Heart left ventricle (tissue), 16 donors: Measurements from ENCODE around the gene PALS1. TPM values are rescaled to one million over a fixed set of nuclear protein-coding genes. Genes with fewer than 3 reads are reported as not detected.

Source experiments
- ATAC-seq, 4 donors: fragments of 200-7000 bp; cut with Tn5 transposase; one replicate each; pipeline ENCODE4 v1.9.1; 2020 to 2022; ENCODE audit warnings: moderate library complexity in 4 of 4, mild to moderate bottlenecking in 3 of 4, moderate number of reproducible peaks in 1 of 4
- DNase-seq, 5 donors: peaks; one replicate each; pipeline ENCODE4 v3.0.0-alpha.2; 2020
- H3K27ac ChIP-seq, 12 donors: fragments of 200-600 bp; sonication (generic) in 4 of 12; one replicate each; pipeline versions ENCODE4 v1.5.0 to v1.8.0; 2016 to 2022; ENCODE audit warnings: mild to moderate bottlenecking in 2 of 12
- H3K27me3 ChIP-seq, 9 donors: fragments of 200-600 bp; sonication (generic) in 2 of 9; one replicate each; pipeline versions ENCODE4 v1.5.1 to v1.8.0; 2016 to 2022; ENCODE audit warnings: mild to moderate bottlenecking in 3 of 9
- H3K36me3 ChIP-seq, 9 donors: fragments of 200-600 bp; sonication (generic) in 2 of 9; one replicate each; pipeline versions ENCODE4 v1.5.0 to v1.8.0; 2018 to 2022; ENCODE audit warnings: mild to moderate bottlenecking in 2 of 9
- H3K4me1 ChIP-seq, 12 donors: fragments of 200-600 bp; sonication (generic) in 4 of 12; one replicate each; pipeline versions ENCODE4 v1.5.0 to v1.8.0; 2016 to 2022; ENCODE audit warnings: mild to moderate bottlenecking in 3 of 12
- H3K4me3 ChIP-seq, 12 donors: fragments of 200-600 bp; sonication (generic) in 4 of 12; one replicate each; pipeline versions ENCODE4 v1.5.0 to v1.8.0; 2017 to 2022; ENCODE audit warnings: mild to moderate bottlenecking in 9 of 12, moderate library complexity in 4 of 12
- H3K9me3 ChIP-seq, 12 donors: fragments of 200-600 bp; sonication (generic) in 4 of 12; one replicate each; pipeline versions ENCODE4 v1.5.0 to v1.8.0; 2016 to 2022; ENCODE audit warnings: mild to moderate bottlenecking in 1 of 12
- CTCF ChIP-seq, 12 donors: fragments of 200-600 bp; sonication (generic) in 4 of 12; IDR thresholded peaks; one replicate each; pipeline versions ENCODE4 v1.5.0 to v1.8.0; 2018 to 2022; ENCODE audit warnings: antibody characterized with exemption in 12 of 12, mild to moderate bottlenecking in 5 of 12
- POLR2A ChIP-seq, 2 donors: fragments of 450-650 bp; IDR thresholded peaks; one replicate each; pipeline ENCODE4 v1.6.1; 2017; ENCODE audit warnings: antibody characterized with exemption in 2 of 2, mild to moderate bottlenecking in 2 of 2, moderate library complexity in 2 of 2
- WGBS, 4 donors: extraction: QIAGEN DNeasy Blood & Tissue Kit in 2 of 4; methylation state at CpG; one replicate each; pipeline versions ENCODE4 v1.1.5 to v1.1.7; 2013 to 2018; 5-methylcytosine and 5-hydroxymethylcytosine counted together
- intact Hi-C, 10 donors: fragments of 100-400 bp; cut with DNase I; formaldehyde crosslinking; loops; one replicate each; pipeline versions ENCODE4 v1.11.1 to v1.14.2; 2022
- polyA plus RNA-seq, 2 donors: library from polyadenylated mRNA; stranded (reverse); fragments of 200-250 nt; gene quantifications; one replicate each; pipeline ENCODE4 v1.2.3, GENCODE V29; 2013
- total RNA-seq, 9 donors: library from RNA; depleted of rRNA in 2 of 9; stranded (reverse); fragments of >200 nt in 2 of 9; fragmentation: NEBNext Ultra II Directional in 3 of 9; extraction: Animal tissue kit (Norgen Biotek cat#: 25700) in 3 of 9; gene quantifications; one replicate each; pipeline versions ENCODE4 v1.1.0 to v1.2.4, GENCODE V29; 2016 to 2023
- donor health status: ischemic (EF 13 %, LVEDD 7.1; RV severe dilation, severe dysfunction).
- donor health status: healthy with polysubstance abuse.
- donor health status: DM: no; HTN: yes; CAD: no.
- donor health status: DM: no; HTN: no; CAD: no.
- donor health status: ischemic (EF 25% LVEDD 6.9; RV normal size, moderate dysfunction).
- donor health status: ischemic (EF 25% LVEDD 5.7; RV mildly dilated, moderate dysfunction).
- donor health status: healthy.
- donor health status: DM: yes; HTN: yes; CAD: no.
- donor health status: ischemic (EF 35%, LVEDD 5.7; RV mildly dilated, moderate dysfunction).
- donor health status: nonischemic (EF 11% LVEDD 7.7; RV severe dilation, severe dysfunction).
- donor health status: DM: yes; HTN: yes; CAD: no.
- donor health status: PGD.
- donor health status: ischemic (EF 29% LVEDD 5.4; RV normal size, mild dysfunction).
- donor health status: nonischemic (EF 23%, LVEDD 6.1; RV moderate dilation, normal function).

The PALS1 gene
- total and polyA plus RNA-seq, 11 donors = 4.0 to 19.9 (median 13.0) TPM

- Histone ChIP-seq H3K27ac (no peak overlapping the region), H3K36me3 (no peaks in the 10 kb centered on the region), H3K4me3 (no peak overlapping the region), H3K4me1 (no peaks in the 10 kb centered on the region), H3K9me3 (peaks cover 0 to 3% (median 0%) of the 10 kb centered on the region in 12 donors), H3K27me3 (no peaks in the 10 kb centered on the region)
- WGBS, 4 donors = 89 to 94% (median 93%) methylated on average over 4 of the region's 4 CpGs
- intact Hi-C loops = no loop called here
- ATAC-seq = no peak
- no peak for DNase-seq
- TF ChIP-seq CTCF (IDR thresholded peaks at IDR 0.05) (no peak), POLR2A (IDR thresholded peaks at IDR 0.05) (no peak)
Measured at GRCh38 chr14:67221982-67222328, 19.3 kb upstream of the PALS1 start.

DNA sequence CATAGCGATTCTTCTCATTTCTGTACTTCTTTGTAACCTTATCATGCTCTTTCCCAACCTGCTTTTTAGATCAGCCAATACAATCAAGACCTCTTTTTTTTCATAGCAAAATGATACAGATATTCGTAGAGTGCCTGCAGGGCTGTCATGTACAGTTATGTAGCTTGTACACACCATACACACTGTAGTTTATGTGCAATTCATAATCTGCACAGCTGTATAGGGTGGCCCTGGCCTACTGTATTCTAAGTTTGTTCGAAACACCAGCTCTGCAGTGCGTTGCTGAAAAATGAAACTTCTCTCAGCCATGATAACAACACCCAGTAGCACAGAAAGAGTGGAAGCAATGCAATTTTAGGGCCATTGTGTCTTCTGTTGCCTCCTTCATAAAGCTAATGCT, 15.7 kb upstream of the PALS1 start:
- no peak overlapping the region for H3K27ac ChIP-seq
- H3K27me3 ChIP-seq = no peaks in the 10 kb centered on the region
- DNase-seq = no peak
- no peak overlapping the region for H3K4me3 ChIP-seq
- TF ChIP-seq CTCF (IDR thresholded peaks at IDR 0.05) = no peak
- no peak for TF ChIP-seq POLR2A (IDR thresholded peaks at IDR 0.05)
- no peaks in the 10 kb centered on the region for H3K4me1 ChIP-seq
- WGBS, 4 donors = 85 to 93% (median 90%) methylated on average over 4 of the region's 4 CpGs
- ATAC-seq = no peak
- intact Hi-C loops = no loop called here
- H3K36me3 ChIP-seq = no peaks in the 10 kb centered on the region
- no peaks in the 10 kb centered on the region for H3K9me3 ChIP-seq

- intact Hi-C loops = no loop called here
Measured at GRCh38 chr14:67228325-67228984, 12.8 kb upstream of the PALS1 start.

DNA sequence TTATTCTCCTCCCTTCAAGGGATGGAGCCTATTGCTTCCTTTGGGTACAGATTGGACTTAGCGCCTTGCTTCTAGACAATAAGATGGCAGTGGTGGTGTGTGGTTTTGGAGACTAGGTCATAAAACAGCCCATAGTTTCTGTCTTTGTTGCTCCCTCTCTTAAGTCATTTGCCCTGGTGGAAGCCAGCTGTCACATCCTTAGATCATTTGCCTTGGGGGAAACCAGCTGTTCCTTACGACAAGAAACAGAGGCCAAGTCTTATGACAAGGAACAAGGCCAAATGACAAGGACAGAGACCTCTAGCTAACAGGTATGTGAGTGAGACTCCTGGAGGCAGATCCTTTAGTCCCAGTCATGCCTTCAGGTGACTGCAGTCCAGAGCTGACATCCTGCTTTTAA, 9.2 kb upstream of the PALS1 start:
- no peak for DNase-seq
- 88 to 94% (median 90%) methylated on average over 2 of the region's 2 CpGs for WGBS, 4 donors
- Histone ChIP-seq H3K4me3 (no peak overlapping the region), H3K4me1 (no peaks in the 10 kb centered on the region), H3K9me3 (no peaks in the 10 kb centered on the region), H3K27ac (no peak overlapping the region), H3K27me3 (no peaks in the 10 kb centered on the region), H3K36me3 (no peaks in the 10 kb centered on the region)
- intact Hi-C loops = no loop called here
- no peak for TF ChIP-seq POLR2A (IDR thresholded peaks at IDR 0.05)
- no peak for TF ChIP-seq CTCF (IDR thresholded peaks at IDR 0.05)
- ATAC-seq = no peak

More at GRCh38 chr14:67228325-67228984, 12.8 kb upstream of the PALS1 start:
- Histone ChIP-seq H3K4me3 (no peak overlapping the region), H3K27ac (no peak overlapping the region), H3K4me1 (no peaks in the 10 kb centered on the region), H3K9me3 (no peaks in the 10 kb centered on the region), H3K36me3 (no peaks in the 10 kb centered on the region), H3K27me3 (no peaks in the 10 kb centered on the region)
- ATAC-seq (no peak), DNase-seq (no peak)
- WGBS, 4 donors = 79 to 90% (median 84%) methylated on average over 3 of the region's 3 CpGs
- TF ChIP-seq CTCF (IDR thresholded peaks at IDR 0.05) (no peak), POLR2A (IDR thresholded peaks at IDR 0.05) (no peak)
